Activated T-cell treated with anti-CD3 and anti-CD28 coated beads, Interleukin-2, amount 50 U/mL, for 4 hours (primary cell): ENCODE data around the gene MAP3K3. TPM values are rescaled to one million over a fixed set of nuclear protein-coding genes. Genes with fewer than 3 reads are reported as not detected.
A peak's percentile ranks its signal among the peaks of the same experiment; 100 is the strongest.

Experiments used
- ATAC-seq, 2 donors: fragments of 200-7000 bp; cut with Tn5 transposase; one replicate each; pipeline ENCODE4 v1.10.0; 2021
- DNase-seq: peaks from one replicate; pipeline ENCODE4 v3.0.0-alpha.2; 2020
- H3K27me3 Mint-ChIP-seq: one replicate; pipeline ENCODE4 v1.8.0; 2021; ENCODE audit warnings: low read depth, mixed read lengths
- H3K36me3 Mint-ChIP-seq: one replicate; pipeline ENCODE4 v1.8.0; 2022; ENCODE audit warnings: mixed read lengths; ENCODE audit not compliant: insufficient read depth
- H3K4me1 Mint-ChIP-seq: one replicate; pipeline ENCODE4 v1.8.0; 2021; ENCODE audit warnings: low read depth, mixed read lengths
- H3K4me3 Mint-ChIP-seq: one replicate; pipeline ENCODE4 v1.8.0; 2021; ENCODE audit warnings: mild to moderate bottlenecking, moderate library complexity, mixed read lengths
- H3K9me3 Mint-ChIP-seq: one replicate; pipeline ENCODE4 v1.8.0; 2021; ENCODE audit warnings: mixed read lengths
- total RNA-seq, 3 donors: library from RNA; stranded (reverse); gene quantifications; one replicate each; pipeline ENCODE4 v1.2.1, GENCODE V29; 2021

MAP3K3 gene
- 10 to 100 TPM; 17.9 to 21.6 (median 17.9) TPM for total RNA-seq

- Mint-ChIP-seq H3K9me3 (no peaks in the 10 kb centered on the region), H3K36me3 (no peaks in the 10 kb centered on the region), H3K27me3 (no peaks in the 10 kb centered on the region), H3K4me1 (peaks cover 45% of the 10 kb centered on the region), H3K4me3 (peak within 1 kb of the TSS; percentile 99)
- DNase-seq (peak; percentile 94), ATAC-seq (peak; percentile 88 to 89)
Measured at GRCh38 chr17:63621684-63622573, at the start of gene MAP3K3. Gene MAP3K3 (plus strand): TSS chr17:63622417. CDS start chr17:63622760, 343 bp downstream.

- H3K4me3 Mint-ChIP-seq: no peak overlapping the region
- H3K4me1 Mint-ChIP-seq: peaks cover 36% of the 10 kb centered on the region
- peaks cover 5% of the 10 kb centered on the region for H3K36me3 Mint-ChIP-seq
- ATAC-seq: no peak
- no peaks in the 10 kb centered on the region for H3K27me3 Mint-ChIP-seq
- H3K9me3 Mint-ChIP-seq: no peaks in the 10 kb centered on the region
- no peak for DNase-seq
Measured at GRCh38 chr17:63573634-63574033, 48.6 kb upstream of the MAP3K3 start.

GRCh38 chr17:63578027-63578768 is 44.0 kb upstream of the MAP3K3 start:
- H3K9me3 Mint-ChIP-seq: no peaks in the 10 kb centered on the region
- H3K36me3 Mint-ChIP-seq: peaks cover 32% of the 10 kb centered on the region
- H3K4me3 Mint-ChIP-seq: no peak overlapping the region
- DNase-seq (no peak), ATAC-seq (no peak)
- H3K4me1 Mint-ChIP-seq: peaks cover 16% of the 10 kb centered on the region
- no peaks in the 10 kb centered on the region for H3K27me3 Mint-ChIP-seq

GRCh38 chr17:63578769-63579111 is 43.5 kb upstream of the MAP3K3 start:
- peaks cover 36% of the 10 kb centered on the region for H3K36me3 Mint-ChIP-seq

GRCh38 chr17:63579633-63580032 is 42.6 kb upstream of the MAP3K3 start:
- H3K36me3 Mint-ChIP-seq: peaks cover 39% of the 10 kb centered on the region
- DNase-seq (no peak), ATAC-seq (no peak)
- H3K4me3 Mint-ChIP-seq: no peak overlapping the region
- H3K9me3 Mint-ChIP-seq: no peaks in the 10 kb centered on the region
- peaks cover 14% of the 10 kb centered on the region for H3K4me1 Mint-ChIP-seq
- H3K27me3 Mint-ChIP-seq: no peaks in the 10 kb centered on the region

More at GRCh38 chr17:63578769-63579111, 43.5 kb upstream of the MAP3K3 start:
- ATAC-seq (no peak), DNase-seq (no peak)
- Mint-ChIP-seq H3K9me3 (no peaks in the 10 kb centered on the region), H3K4me1 (peaks cover 15% of the 10 kb centered on the region), H3K27me3 (no peaks in the 10 kb centered on the region), H3K4me3 (no peak overlapping the region)

GRCh38 chr17:63587770-63588169 is 34.4 kb upstream of the MAP3K3 start:
- DNase-seq: no peak
- no peak for ATAC-seq
- Mint-ChIP-seq H3K4me1 (peaks cover 21% of the 10 kb centered on the region), H3K4me3 (no peak overlapping the region), H3K36me3 (peaks cover 37% of the 10 kb centered on the region), H3K27me3 (no peaks in the 10 kb centered on the region), H3K9me3 (no peaks in the 10 kb centered on the region)

GRCh38 chr17:63588797-63589196 is 33.4 kb upstream of the MAP3K3 start:
- no peak overlapping the region for H3K4me3 Mint-ChIP-seq
- H3K27me3 Mint-ChIP-seq: no peaks in the 10 kb centered on the region
- H3K4me1 Mint-ChIP-seq: peaks cover 17% of the 10 kb centered on the region
- H3K9me3 Mint-ChIP-seq: no peaks in the 10 kb centered on the region
- DNase-seq: no peak
- no peak for ATAC-seq
- H3K36me3 Mint-ChIP-seq: peaks cover 28% of the 10 kb centered on the region

- no peak for ATAC-seq
- Mint-ChIP-seq H3K9me3 (no peaks in the 10 kb centered on the region), H3K27me3 (no peaks in the 10 kb centered on the region), H3K4me3 (no peak overlapping the region), H3K36me3 (peaks cover 29% of the 10 kb centered on the region), H3K4me1 (peaks cover 14% of the 10 kb centered on the region)
- DNase-seq: no peak
Measured at GRCh38 chr17:63589646-63590045, 32.6 kb upstream of the MAP3K3 start.

GRCh38 chr17:63592797-63593196 is 29.4 kb upstream of the MAP3K3 start:
- H3K4me3 Mint-ChIP-seq: no peak overlapping the region
- H3K27me3 Mint-ChIP-seq: no peaks in the 10 kb centered on the region
- no peak for ATAC-seq
- H3K4me1 Mint-ChIP-seq: peaks cover 14% of the 10 kb centered on the region
- DNase-seq: no peak
- H3K9me3 Mint-ChIP-seq: no peaks in the 10 kb centered on the region
- H3K36me3 Mint-ChIP-seq: peaks cover 23% of the 10 kb centered on the region

- ATAC-seq: no peak
- DNase-seq: no peak
- H3K4me3 Mint-ChIP-seq: no peak overlapping the region
- no peaks in the 10 kb centered on the region for H3K9me3 Mint-ChIP-seq
- H3K27me3 Mint-ChIP-seq: no peaks in the 10 kb centered on the region
- H3K4me1 Mint-ChIP-seq: peaks cover 29% of the 10 kb centered on the region
- peaks cover 10% of the 10 kb centered on the region for H3K36me3 Mint-ChIP-seq
Measured at GRCh38 chr17:63595132-63595531, 27.1 kb upstream of the MAP3K3 start.

- H3K4me1 Mint-ChIP-seq: peaks cover 42% of the 10 kb centered on the region
- H3K27me3 Mint-ChIP-seq: no peaks in the 10 kb centered on the region
- ATAC-seq (peak in 1 of 2 donors; percentile 9), DNase-seq (no peak)
- no peaks in the 10 kb centered on the region for H3K9me3 Mint-ChIP-seq
- H3K36me3 Mint-ChIP-seq: peaks cover 3% of the 10 kb centered on the region
- H3K4me3 Mint-ChIP-seq: no peak overlapping the region
Measured at GRCh38 chr17:63596856-63597586, 25.2 kb upstream of the MAP3K3 start.

GRCh38 chr17:63598281-63598680 is 23.9 kb upstream of the MAP3K3 start:
- no peaks in the 10 kb centered on the region for H3K27me3 Mint-ChIP-seq
- no peak for DNase-seq

GRCh38 chr17:63600569-63601438 is 21.4 kb upstream of the MAP3K3 start, which contains the start of gene TACO1:
Gene TACO1 (plus strand): TSS chr17:63600895. CDS start chr17:63601084, 189 bp downstream.
- DNase-seq (peak; percentile 71), ATAC-seq (peak; percentile 91 to 94)
- Mint-ChIP-seq H3K9me3 (no peaks in the 10 kb centered on the region), H3K27me3 (no peaks in the 10 kb centered on the region), H3K36me3 (peaks cover 13% of the 10 kb centered on the region), H3K4me1 (peaks cover 40% of the 10 kb centered on the region), H3K4me3 (peak within 1 kb of the TSS; percentile 96)

More at GRCh38 chr17:63598281-63598680, 23.9 kb upstream of the MAP3K3 start:
- peaks cover 3% of the 10 kb centered on the region for H3K36me3 Mint-ChIP-seq
- peak in 1 of 2 donors; percentile 44 for ATAC-seq
- no peaks in the 10 kb centered on the region for H3K9me3 Mint-ChIP-seq
- H3K4me1 Mint-ChIP-seq: peaks cover 42% of the 10 kb centered on the region
- peak overlapping the region; percentile 6 for H3K4me3 Mint-ChIP-seq
